Parathyroid adenoma (tissue), 2 donors: Measurements from ENCODE around the gene HFM1.
"Not testable (repeated sequence)": the region's sequence is repeated elsewhere in the genome, so short reads cannot be mapped to it uniquely, and the experiment has no call there.

Experiments
- H2AFZ ChIP-seq: fragments of 300-600 bp; sonication (generic); one replicate; pipeline ENCODE4 v1.7.0; 2017; ENCODE audit warnings: antibody characterized with exemption, mild to moderate bottlenecking
- H3K27ac ChIP-seq: fragments of 300-600 bp; sonication (generic); one replicate; pipeline ENCODE4 v1.7.0; 2017
- H3K27me3 ChIP-seq: fragments of 300-600 bp; sonication (generic); one replicate; pipeline ENCODE4 v1.7.0; 2017; ENCODE audit warnings: low read length; ENCODE audit not compliant: control insufficient read depth, insufficient read depth
- H3K36me3 ChIP-seq: fragments of 300-600 bp; sonication (generic); one replicate; pipeline ENCODE4 v1.7.0; 2017; ENCODE audit warnings: low read length; ENCODE audit not compliant: control insufficient read depth, insufficient read depth
- H3K4me1 ChIP-seq: fragments of 300-600 bp; sonication (generic); one replicate; pipeline ENCODE4 v1.7.0; 2017; ENCODE audit warnings: control low read depth
- H3K4me2 ChIP-seq: fragments of 300-600 bp; sonication (generic); one replicate; pipeline ENCODE4 v1.7.0; 2017; ENCODE audit warnings: low read length
- H3K4me3 ChIP-seq: fragments of 300-600 bp; sonication (generic); one replicate; pipeline ENCODE4 v1.7.0; 2017; ENCODE audit warnings: low read depth, low read length
- H3K79me2 ChIP-seq: fragments of 300-600 bp; sonication (generic); one replicate; pipeline ENCODE4 v1.7.0; 2017; ENCODE audit warnings: control low read depth
- H3K9ac ChIP-seq: fragments of 300-600 bp; sonication (generic); one replicate; pipeline ENCODE4 v1.7.0; 2017; ENCODE audit warnings: mild to moderate bottlenecking
- H3K9me3 ChIP-seq: fragments of 300-600 bp; sonication (generic); one replicate; pipeline ENCODE4 v1.7.0; 2017; ENCODE audit warnings: low read length; ENCODE audit not compliant: control insufficient read depth
- TF ChIP-seq, protein P1 (sequence below): fragments of 300-600 bp; sonication (generic); IDR thresholded peaks from one replicate; pipeline ENCODE4 v1.7.0; 2017; ENCODE audit warnings: antibody characterized with exemption, mild to moderate bottlenecking
- donor health status: primary hyperparathyroidism.

The HFM1 gene, protein sequence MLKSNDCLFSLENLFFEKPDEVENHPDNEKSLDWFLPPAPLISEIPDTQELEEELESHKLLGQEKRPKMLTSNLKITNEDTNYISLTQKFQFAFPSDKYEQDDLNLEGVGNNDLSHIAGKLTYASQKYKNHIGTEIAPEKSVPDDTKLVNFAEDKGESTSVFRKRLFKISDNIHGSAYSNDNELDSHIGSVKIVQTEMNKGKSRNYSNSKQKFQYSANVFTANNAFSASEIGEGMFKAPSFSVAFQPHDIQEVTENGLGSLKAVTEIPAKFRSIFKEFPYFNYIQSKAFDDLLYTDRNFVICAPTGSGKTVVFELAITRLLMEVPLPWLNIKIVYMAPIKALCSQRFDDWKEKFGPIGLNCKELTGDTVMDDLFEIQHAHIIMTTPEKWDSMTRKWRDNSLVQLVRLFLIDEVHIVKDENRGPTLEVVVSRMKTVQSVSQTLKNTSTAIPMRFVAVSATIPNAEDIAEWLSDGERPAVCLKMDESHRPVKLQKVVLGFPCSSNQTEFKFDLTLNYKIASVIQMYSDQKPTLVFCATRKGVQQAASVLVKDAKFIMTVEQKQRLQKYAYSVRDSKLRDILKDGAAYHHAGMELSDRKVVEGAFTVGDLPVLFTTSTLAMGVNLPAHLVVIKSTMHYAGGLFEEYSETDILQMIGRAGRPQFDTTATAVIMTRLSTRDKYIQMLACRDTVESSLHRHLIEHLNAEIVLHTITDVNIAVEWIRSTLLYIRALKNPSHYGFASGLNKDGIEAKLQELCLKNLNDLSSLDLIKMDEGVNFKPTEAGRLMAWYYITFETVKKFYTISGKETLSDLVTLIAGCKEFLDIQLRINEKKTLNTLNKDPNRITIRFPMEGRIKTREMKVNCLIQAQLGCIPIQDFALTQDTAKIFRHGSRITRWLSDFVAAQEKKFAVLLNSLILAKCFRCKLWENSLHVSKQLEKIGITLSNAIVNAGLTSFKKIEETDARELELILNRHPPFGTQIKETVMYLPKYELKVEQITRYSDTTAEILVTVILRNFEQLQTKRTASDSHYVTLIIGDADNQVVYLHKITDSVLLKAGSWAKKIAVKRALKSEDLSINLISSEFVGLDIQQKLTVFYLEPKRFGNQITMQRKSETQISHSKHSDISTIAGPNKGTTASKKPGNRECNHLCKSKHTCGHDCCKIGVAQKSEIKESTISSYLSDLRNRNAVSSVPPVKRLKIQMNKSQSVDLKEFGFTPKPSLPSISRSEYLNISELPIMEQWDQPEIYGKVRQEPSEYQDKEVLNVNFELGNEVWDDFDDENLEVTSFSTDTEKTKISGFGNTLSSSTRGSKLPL (N-terminal part only)

DNA sequence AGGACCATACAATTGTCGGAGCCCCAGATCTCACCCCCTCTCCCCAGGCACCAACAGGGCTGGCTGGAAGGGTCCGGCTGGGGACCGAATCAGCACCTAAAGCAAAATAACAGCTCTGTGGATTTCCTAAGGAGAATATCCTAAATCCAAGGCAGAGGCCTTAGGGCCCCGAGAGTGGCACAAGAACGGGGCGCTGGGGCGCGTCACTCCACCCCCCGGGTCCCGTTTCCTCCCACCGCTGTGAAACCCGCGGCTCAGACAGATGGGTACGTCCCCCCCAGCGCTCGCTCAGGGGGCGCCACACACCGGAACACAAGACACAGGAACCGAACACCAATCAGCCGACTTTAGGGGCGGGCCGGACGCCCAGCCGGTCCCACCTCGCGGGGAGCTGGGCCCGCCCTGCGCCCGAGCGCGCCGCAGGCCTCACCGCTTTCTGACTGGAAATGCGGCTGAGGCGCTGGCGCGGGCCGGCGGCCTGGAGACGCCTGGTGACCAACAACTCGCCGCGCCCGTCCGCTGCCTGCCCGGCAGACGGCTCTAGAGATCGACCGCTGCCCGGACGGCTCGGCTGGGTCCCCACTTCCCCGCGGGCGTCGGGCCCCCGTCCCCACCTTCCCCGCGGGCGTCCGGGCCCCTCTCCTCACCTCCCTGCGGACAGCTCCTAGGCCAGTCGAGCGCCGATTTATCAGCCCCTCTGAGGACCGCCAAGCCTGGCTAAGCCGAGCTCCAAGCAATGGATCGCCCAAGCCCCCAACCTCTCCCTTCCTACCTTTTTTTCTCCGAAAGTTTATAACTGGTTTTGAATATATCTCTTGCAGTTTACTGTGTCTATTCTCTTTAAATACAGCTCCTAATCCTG is at the start of gene HFM1:
HFM1 (minus strand) TSS at position 687 of the 862 bp plus-strand sequence. CDS start 3,755 bp downstream, outside the sequence.
- Histone ChIP-seq H3K27me3 (no peaks in the 10 kb centered on the region), H3K79me2 (no peaks in the 10 kb centered on the region), H3K4me1 (no peaks in the 10 kb centered on the region), H3K9ac (no peak within 1 kb of the TSS), H2AFZ (peak within 1 kb of the TSS; percentile 97), H3K27ac (peak within 1 kb of the TSS; percentile 51), H3K9me3 (no peaks in the 10 kb centered on the region), H3K4me3 (peak within 1 kb of the TSS; percentile 64), H3K4me2 (peak within 1 kb of the TSS; percentile 65), H3K36me3 (no peaks in the 10 kb centered on the region)
- TF ChIP-seq, protein P1, sequence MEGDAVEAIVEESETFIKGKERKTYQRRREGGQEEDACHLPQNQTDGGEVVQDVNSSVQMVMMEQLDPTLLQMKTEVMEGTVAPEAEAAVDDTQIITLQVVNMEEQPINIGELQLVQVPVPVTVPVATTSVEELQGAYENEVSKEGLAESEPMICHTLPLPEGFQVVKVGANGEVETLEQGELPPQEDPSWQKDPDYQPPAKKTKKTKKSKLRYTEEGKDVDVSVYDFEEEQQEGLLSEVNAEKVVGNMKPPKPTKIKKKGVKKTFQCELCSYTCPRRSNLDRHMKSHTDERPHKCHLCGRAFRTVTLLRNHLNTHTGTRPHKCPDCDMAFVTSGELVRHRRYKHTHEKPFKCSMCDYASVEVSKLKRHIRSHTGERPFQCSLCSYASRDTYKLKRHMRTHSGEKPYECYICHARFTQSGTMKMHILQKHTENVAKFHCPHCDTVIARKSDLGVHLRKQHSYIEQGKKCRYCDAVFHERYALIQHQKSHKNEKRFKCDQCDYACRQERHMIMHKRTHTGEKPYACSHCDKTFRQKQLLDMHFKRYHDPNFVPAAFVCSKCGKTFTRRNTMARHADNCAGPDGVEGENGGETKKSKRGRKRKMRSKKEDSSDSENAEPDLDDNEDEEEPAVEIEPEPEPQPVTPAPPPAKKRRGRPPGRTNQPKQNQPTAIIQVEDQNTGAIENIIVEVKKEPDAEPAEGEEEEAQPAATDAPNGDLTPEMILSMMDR, result no peak

DNA sequence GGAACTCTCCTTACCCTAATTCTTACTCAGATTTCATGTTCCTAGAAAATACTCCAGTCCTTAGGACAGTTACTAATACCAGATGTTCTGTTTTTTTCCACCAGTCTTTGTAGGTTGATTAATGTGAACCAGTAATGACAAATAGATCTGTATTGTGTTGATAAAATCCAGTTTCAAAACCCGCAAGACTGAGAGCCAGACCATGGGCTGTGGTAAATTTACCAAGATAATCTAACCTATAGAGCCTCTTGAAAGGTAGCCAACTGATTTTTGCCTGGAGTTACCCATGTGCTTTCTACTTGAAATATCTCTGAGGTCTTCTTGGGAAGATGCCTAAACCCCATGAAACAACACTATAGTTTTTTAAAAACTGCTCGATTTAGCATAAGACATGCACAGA is 49.5 kb upstream of the HFM1 start:
- no peaks in the 10 kb centered on the region for H3K36me3 ChIP-seq
- H3K4me2 ChIP-seq, result no peak overlapping the region
- H3K4me1 ChIP-seq, result no peaks in the 10 kb centered on the region
- H3K27ac ChIP-seq, result no peak overlapping the region
- no peak overlapping the region for H2AFZ ChIP-seq
- H3K9ac ChIP-seq, result no peak overlapping the region
- no peaks in the 10 kb centered on the region for H3K79me2 ChIP-seq
- no peaks in the 10 kb centered on the region for H3K27me3 ChIP-seq
- no peak overlapping the region for H3K4me3 ChIP-seq
- TF ChIP-seq, protein P1, result no peak
- no peaks in the 10 kb centered on the region for H3K9me3 ChIP-seq

DNA sequence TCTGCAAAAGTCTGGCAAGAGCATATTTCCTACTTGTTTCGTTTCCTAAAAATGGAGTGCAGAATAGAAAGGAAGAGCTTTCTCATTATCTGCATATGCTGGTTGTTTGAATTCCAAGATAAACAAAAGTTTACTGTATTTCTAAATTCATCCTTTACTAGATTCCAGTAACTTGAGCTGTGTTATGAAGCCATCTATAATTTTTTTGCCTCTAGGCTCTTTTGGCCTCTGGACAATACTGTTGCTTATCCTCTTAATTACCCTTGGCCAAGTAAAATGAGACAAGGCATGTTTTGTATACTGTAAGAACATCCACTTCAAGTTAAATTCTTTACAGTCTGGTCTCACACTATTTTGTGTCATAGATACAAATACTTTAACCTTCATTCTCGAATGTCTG is 45.6 kb upstream of the HFM1 start:
- Histone ChIP-seq H3K4me2 (no peak overlapping the region), H3K27ac (no peak overlapping the region), H3K4me1 (no peaks in the 10 kb centered on the region), H3K36me3 (no peaks in the 10 kb centered on the region), H3K79me2 (no peaks in the 10 kb centered on the region), H3K9ac (no peak overlapping the region), H3K9me3 (no peaks in the 10 kb centered on the region), H3K27me3 (no peaks in the 10 kb centered on the region), H3K4me3 (no peak overlapping the region), H2AFZ (no peak overlapping the region)
- TF ChIP-seq, protein P1, result no peak

DNA sequence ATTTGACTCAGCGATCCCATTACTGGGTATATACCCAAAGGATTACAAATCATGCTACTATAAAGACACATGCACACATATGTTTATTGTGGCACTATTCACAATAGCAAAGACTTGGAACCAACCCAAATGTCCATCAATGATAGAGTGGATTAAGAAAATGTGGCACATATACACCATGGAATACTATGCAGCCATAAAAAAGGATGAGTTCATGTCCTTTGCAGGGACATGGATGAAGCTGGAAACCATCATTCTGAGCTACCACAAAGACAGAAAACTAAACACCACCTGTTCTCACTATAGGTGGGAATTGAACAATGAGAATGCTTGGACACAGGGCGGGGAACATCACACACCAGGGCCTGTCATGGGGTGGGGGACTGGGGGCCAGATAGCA is 43.1 kb upstream of the HFM1 start:
- H2AFZ ChIP-seq, H3K27ac ChIP-seq, H3K4me3 ChIP-seq, H3K4me1 ChIP-seq, H3K27me3 ChIP-seq, H3K9me3 ChIP-seq, H3K4me2 ChIP-seq, H3K9ac ChIP-seq, H3K36me3 ChIP-seq, H3K79me2 ChIP-seq: not testable (repeated sequence)

DNA sequence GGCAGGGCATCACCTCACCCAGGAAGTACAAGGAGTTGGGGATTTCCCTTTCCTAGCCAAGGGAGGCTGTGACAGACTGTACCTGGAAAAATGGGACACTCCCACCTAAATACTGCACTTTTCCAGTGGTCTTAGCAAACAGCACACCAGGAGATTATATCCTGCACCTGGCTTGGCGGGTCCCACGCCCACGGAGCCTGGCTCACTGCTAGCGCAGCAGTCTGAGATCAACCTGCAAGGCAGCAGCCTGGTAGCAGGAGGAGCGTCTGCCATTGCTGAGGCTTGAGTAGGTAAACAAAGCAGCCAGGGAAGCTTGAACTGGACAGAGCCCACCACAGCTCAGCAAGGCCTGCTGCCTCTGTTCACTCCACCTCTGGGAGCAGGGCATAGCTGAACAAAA is 37.3 kb upstream of the HFM1 start:
- H3K4me2 ChIP-seq, H3K4me1 ChIP-seq, H3K27ac ChIP-seq, H3K36me3 ChIP-seq, H3K79me2 ChIP-seq, H3K4me3 ChIP-seq, H3K9me3 ChIP-seq, H3K27me3 ChIP-seq, H2AFZ ChIP-seq, H3K9ac ChIP-seq: not testable (repeated sequence)
